Stimulated activated CD4-positive, alpha-beta T cell treated with anti-CD3 and anti-CD28 coated beads, Interleukin-15, amount 100 ng/mL, for 24 hours (primary cell): Measurements from ENCODE around the gene IGLL5.

Source experiments
- DNase-seq: peaks from one replicate; pipeline ENCODE4 v3.0.0-alpha.2; 2020

The IGLL5 gene

GRCh38 chr22:22887621-22888503, at the start of gene IGLL5:
Gene IGLL5, plus strand, starts transcription at chr22:22887816. Its CDS starts 238 bp downstream, at chr22:22888054.
- no peak for DNase-seq

GRCh38 chr22:22838148-22838786, 49.3 kb upstream of the IGLL5 start:
- DNase-seq: no peak

GRCh38 chr22:22839570-22840314, 47.9 kb upstream of the IGLL5 start:
- DNase-seq: no peak

GRCh38 chr22:22840780-22841179, 46.8 kb upstream of the IGLL5 start:
- DNase-seq: no peak

- no peak for DNase-seq
These were observed 46.0 kb upstream of the IGLL5 start for GRCh38 chr22:22841598-22841997.

GRCh38 chr22:22842085-22842484, 45.5 kb upstream of the IGLL5 start:
- DNase-seq: no peak

GRCh38 chr22:22843848-22844247, 43.8 kb upstream of the IGLL5 start:
- no peak for DNase-seq

GRCh38 chr22:22847241-22847640, 40.4 kb upstream of the IGLL5 start:
- no peak for DNase-seq

- DNase-seq: peak; percentile 82
These were observed 39.2 kb upstream of the IGLL5 start for GRCh38 chr22:22848364-22848866.

- no peak for DNase-seq
These were observed 37.7 kb upstream of the IGLL5 start for GRCh38 chr22:22849640-22850610.

GRCh38 chr22:22851969-22852368, 35.6 kb upstream of the IGLL5 start:
- no peak for DNase-seq

GRCh38 chr22:22853713-22854112, 33.9 kb upstream of the IGLL5 start:
- DNase-seq: no peak

GRCh38 chr22:22854466-22854865, 33.1 kb upstream of the IGLL5 start:
- no peak for DNase-seq

- DNase-seq: no peak
These were observed 32.5 kb upstream of the IGLL5 start for GRCh38 chr22:22855085-22855484.

- DNase-seq: peak; percentile 57
These were observed 31.9 kb upstream of the IGLL5 start for GRCh38 chr22:22855617-22856308.

- no peak for DNase-seq
These were observed 31.3 kb upstream of the IGLL5 start for GRCh38 chr22:22856364-22856763.

GRCh38 chr22:22856885-22857606, 30.6 kb upstream of the IGLL5 start:
- DNase-seq: no peak

GRCh38 chr22:22857607-22858558, 29.7 kb upstream of the IGLL5 start:
- DNase-seq: no peak

- DNase-seq: no peak
These were observed 29.1 kb upstream of the IGLL5 start for GRCh38 chr22:22858559-22858937.

GRCh38 chr22:22863001-22863400, 24.6 kb upstream of the IGLL5 start:
- no peak for DNase-seq
